ENCODE results near the gene NKG7.

NKG7 gene

GRCh38 chr19:51364200-51365106 lies 8.0 kb downstream of the NKG7 start:
- DNase-seq (ENCODE audit: low read depth in 1 of 2, low spot score in 1 of 2) = no peak

- DNase-seq (ENCODE audit: low read depth in 1 of 2, low spot score in 1 of 2) = no peak
These were observed 11.2 kb downstream of the NKG7 start for GRCh38 chr19:51361239-51361638.

GRCh38 chr19:51359294-51359693 lies 13.2 kb downstream of the NKG7 start:
- DNase-seq (ENCODE audit: low read depth in 1 of 2, low spot score in 1 of 2) = no peak

GRCh38 chr19:51357952-51358351 lies 14.5 kb downstream of the NKG7 start:
- no peak for DNase-seq (ENCODE audit: low read depth in 1 of 2, low spot score in 1 of 2)

- DNase-seq (ENCODE audit: low read depth in 1 of 2, low spot score in 1 of 2) = no peak
These were observed 16.2 kb downstream of the NKG7 start for GRCh38 chr19:51356159-51356801.

GRCh38 chr19:51354742-51355148 lies 17.7 kb downstream of the NKG7 start:
- DNase-seq (ENCODE audit: low read depth in 1 of 2, low spot score in 1 of 2) = no peak

GRCh38 chr19:51354103-51354741 lies 18.2 kb downstream of the NKG7 start:
- no peak for DNase-seq (ENCODE audit: low read depth in 1 of 2, low spot score in 1 of 2)

- no peak for DNase-seq (ENCODE audit: low read depth in 1 of 2, low spot score in 1 of 2)
These were observed 19.6 kb downstream of the NKG7 start for GRCh38 chr19:51352783-51353360.

GRCh38 chr19:51351266-51351990 lies 21.0 kb downstream of the NKG7 start:
- DNase-seq (ENCODE audit: low read depth in 1 of 2, low spot score in 1 of 2) = no peak

GRCh38 chr19:51347209-51347928 lies 25.1 kb downstream of the NKG7 start:
- no peak for DNase-seq (ENCODE audit: low read depth in 1 of 2, low spot score in 1 of 2)

- no peak for DNase-seq (ENCODE audit: low read depth in 1 of 2, low spot score in 1 of 2)
These were observed 25.7 kb downstream of the NKG7 start for GRCh38 chr19:51346742-51347141.

GRCh38 chr19:51345076-51345620 lies 27.3 kb downstream of the NKG7 start:
- DNase-seq (ENCODE audit: low read depth in 1 of 2, low spot score in 1 of 2) = no peak

GRCh38 chr19:51342631-51343569 lies 29.6 kb downstream of the NKG7 start:
- no peak for DNase-seq (ENCODE audit: low read depth in 1 of 2, low spot score in 1 of 2)

- no peak for DNase-seq (ENCODE audit: low read depth in 1 of 2, low spot score in 1 of 2)
These were observed 30.4 kb downstream of the NKG7 start, which contains the start of gene VSIG10L for GRCh38 chr19:51341976-51342580. TSS of gene VSIG10L (minus strand) at chr19:51342139. CDS start at chr19:51342124, 15 bp downstream.

GRCh38 chr19:51341066-51341465 lies 31.4 kb downstream of the NKG7 start:
- no peak for DNase-seq (ENCODE audit: low read depth in 1 of 2, low spot score in 1 of 2)

GRCh38 chr19:51339687-51340656 lies 32.5 kb downstream of the NKG7 start:
- peak; percentile 75 to 83 for DNase-seq (ENCODE audit: low read depth in 1 of 2, low spot score in 1 of 2)

GRCh38 chr19:51339313-51339686 lies 33.2 kb downstream of the NKG7 start:
- no peak for DNase-seq (ENCODE audit: low read depth in 1 of 2, low spot score in 1 of 2)

All from activated T-helper 1 cell treated with anti-CD3 and anti-CD28 coated beads, Interleukin-2, amount 50 U/mL, for 16 hours (primary cell).